HG03045 (cell line): ENCODE measurements around the gene RGS5.
"Not testable (repeated sequence)": the region's sequence is repeated elsewhere in the genome, so short reads cannot be mapped to it uniquely, and the experiment has no call there.

ENCODE experiments used
- ATAC-seq: cut with Tn5 transposase; IDR thresholded peaks from one replicate; pipeline ENCODE4 v1.9.1; 2021; ENCODE audit warnings: mild to moderate bottlenecking, moderate library complexity; ENCODE audit not compliant: unreplicated experiment

Gene RGS5

DNA sequence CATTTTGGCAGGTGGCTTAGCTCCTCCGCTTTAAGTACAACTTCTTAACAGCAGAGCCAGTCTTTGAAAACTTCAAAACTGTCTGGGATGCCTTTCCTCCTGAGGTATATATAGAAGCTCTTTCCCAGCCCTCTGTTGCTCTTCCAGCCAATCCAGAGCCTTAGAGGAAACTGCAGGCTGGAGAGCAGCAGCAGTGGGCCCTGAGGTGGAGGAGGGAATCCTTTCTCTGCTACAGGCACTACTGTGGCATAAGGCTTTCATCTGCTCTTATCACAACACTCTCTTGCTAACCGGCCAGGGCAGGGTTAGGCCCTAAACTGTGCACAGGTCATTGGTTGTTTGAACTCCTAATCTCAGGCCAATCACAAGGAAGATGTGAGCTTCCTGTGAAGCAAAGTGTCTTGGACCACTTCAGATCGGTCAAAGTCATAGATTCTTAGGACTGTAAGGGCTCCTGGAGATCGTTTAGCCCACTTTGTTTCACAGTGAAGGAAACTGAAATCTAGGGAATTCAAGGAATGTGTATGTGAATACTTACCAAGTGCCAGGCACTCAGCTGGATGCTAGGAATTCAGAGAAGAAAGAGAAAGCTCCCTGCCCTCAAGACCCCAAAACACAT, at the start of gene RGS5:
TSS of gene RGS5 (minus strand) at position 84 of the 619 bp plus-strand sequence. CDS start at position 3, 81 bp downstream.
- no peak for ATAC-seq

DNA sequence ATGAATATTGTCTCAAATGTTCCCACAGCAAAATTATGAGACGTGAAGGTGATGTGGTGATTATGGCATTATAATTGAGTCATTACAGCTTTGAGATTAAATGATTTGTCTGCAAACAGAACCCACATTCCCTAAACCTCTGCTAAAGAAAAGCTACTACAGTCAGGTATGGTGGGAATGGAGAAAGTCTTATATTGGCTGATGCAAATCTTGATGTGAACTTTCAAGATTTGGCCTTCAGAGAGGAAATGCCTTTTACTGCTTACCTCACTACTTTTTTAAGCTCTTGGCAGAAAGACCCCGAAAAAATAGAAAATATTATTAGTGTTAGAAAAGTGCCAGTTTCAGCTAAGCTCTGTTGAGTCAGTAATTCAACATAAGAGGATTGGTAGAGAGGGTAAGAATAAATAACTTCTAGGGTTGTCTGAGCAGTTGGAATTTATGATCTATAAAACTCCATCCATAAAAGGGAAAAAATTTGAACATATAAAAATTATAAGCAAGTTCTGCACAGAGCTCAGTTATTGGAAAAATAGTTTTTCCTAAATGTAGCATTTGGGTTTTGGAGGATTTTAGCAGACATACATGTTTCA, 47.8 kb upstream of the RGS5 start:
- no peak for ATAC-seq

- ATAC-seq = no peak
Measured at GRCh38 chr1:163248064-163248463, 45.3 kb upstream of the RGS5 start.

- ATAC-seq = not testable (repeated sequence)
Measured at GRCh38 chr1:163244648-163245047, 41.9 kb upstream of the RGS5 start.

DNA sequence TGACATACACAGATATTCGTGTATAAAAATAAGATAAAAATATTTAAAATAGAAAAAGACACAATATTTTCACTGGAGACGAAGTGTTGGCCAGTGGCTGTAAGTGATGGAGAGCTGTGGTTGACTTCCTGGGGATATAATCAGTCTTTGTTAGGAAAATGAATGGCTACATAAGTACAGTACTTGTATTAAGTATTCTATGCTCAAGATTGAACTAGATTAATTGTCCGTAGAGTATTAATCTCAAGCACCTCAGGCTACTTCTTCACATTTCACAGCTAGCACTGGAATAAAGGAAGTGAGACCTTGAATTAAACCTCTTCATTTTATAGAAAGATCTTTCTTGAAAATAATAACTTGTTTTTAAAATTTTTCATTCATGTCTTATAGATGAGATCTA, 39.0 kb upstream of the RGS5 start:
- ATAC-seq = no peak

GRCh38 chr1:163240705-163241104, 38.0 kb upstream of the RGS5 start:
- ATAC-seq = no peak

DNA sequence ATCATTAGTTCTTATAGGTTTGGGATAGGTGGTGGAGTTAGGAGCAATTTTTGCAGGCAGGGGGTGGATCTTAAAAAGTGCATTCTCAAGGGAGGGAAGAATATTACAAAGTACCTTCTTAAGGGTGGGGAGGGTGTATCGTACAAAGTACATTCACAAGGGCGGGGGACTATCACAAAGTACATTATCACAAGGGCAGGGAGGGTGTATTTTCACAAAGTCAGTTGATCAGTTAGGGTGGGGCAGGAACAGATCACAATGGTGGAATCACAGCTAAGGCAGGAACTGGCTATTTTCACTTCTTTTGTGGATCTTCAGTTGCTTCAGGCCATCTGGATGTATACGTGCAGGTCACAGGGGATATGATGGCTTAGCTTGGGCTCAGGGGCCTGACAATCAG, 30.9 kb upstream of the RGS5 start:
- ATAC-seq = not testable (repeated sequence)

- ATAC-seq = no peak
Measured at GRCh38 chr1:163231385-163231784, 28.7 kb upstream of the RGS5 start.

DNA sequence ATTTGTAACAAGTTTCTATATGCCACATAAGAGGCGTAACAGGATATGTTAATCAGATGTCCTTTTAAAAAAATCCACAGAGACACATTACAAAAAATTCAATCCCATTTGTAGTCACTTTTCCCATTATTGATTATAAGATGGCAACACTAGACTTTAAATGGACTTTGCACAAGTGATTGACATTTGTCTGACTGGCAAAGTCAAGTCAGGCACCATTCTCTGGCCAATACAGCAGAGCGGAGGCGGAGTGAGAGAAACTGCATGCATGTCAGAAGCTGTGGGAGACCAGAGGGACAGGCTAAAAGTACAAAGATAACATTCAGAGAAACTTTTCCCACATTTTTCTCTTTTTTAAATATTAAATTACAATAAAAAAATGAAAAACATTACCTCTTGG, 28.1 kb upstream of the RGS5 start:
- ATAC-seq = no peak

DNA sequence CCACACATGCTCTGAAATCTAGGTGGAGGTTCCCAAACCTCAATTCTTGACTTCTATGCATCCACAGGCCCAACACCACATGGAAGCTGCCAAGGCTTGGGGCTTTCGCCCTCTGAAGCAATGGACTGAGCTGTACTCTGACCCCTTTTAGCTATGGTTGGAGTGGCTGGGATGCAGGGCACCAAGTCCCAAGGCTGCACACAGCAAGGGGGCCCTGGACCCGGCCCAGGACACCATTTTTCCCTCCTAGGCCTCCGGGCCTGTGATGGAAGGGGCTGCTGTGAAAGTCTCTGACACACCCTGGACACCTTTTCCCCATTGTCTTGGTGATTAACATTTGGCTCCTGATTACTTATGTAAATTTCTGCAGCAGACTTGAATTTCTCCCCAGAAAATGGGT, 25.6 kb upstream of the RGS5 start:
- ATAC-seq = not testable (repeated sequence)

DNA sequence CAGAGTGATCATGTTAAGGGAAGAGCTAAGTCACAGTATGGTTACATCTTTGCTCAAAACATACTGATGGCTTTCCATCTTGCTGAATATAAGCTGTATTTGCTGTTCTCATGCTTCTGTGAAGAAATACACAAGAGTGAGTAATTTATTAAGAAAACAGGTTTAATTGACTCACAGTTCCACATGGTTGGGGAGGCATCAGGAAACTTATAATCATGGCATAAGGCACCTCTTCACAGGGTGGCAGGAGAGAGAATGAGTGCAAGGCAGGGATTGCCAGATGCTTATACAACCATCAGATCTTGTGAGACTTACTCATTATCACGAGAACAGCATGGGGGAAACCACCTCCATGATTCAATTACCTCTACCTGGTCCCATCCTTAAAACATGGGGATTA, 24.4 kb upstream of the RGS5 start:
- no peak for ATAC-seq

GRCh38 chr1:163213626-163214025, 10.9 kb upstream of the RGS5 start:
- no peak for ATAC-seq

GRCh38 chr1:163211667-163212066, 9.0 kb upstream of the RGS5 start:
- no peak for ATAC-seq

DNA sequence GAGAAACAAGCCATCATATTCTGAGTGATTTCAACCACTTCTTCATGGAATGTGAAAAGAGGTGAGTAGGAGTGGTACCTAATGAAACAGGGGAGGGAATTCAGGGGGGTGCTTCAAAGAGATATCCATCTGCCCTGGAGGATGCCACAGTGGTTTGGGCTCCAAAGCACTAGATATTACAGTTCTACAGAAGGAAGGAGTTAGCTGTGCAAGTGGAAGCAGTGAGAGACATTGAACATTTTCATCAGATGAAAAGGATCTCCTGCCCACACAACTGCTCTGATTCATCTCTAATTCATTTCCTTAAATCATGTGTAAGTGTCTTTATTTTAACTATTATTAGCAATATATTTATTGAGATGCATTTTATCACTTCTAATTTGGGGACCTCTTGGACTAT, 2.8 kb upstream of the RGS5 start:
- ATAC-seq = no peak

DNA sequence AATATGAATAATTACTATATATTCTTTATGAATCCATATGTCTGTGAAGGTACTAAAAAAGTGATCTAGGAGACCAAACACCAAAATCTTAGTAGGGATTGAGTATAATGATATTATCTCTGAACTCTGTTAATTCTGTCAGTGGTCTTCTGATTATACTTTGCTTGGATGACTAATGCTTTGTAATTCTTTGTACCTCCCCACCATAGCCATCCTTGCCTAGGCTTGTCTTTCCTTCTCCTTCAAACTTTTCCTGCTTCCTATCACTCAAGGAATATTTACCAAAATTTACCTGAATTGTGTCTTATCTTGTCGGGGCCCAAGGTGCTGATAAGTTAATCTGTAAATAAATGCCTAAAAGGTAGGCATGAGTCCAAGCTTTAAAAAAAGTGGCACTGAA, 845 bp upstream of the RGS5 start:
- no peak for ATAC-seq

- no peak for ATAC-seq
Measured at GRCh38 chr1:163201906-163202305, 810 bp downstream of the RGS5 start.

- ATAC-seq = no peak
Measured at GRCh38 chr1:163197022-163197421, 5.7 kb downstream of the RGS5 start.

DNA sequence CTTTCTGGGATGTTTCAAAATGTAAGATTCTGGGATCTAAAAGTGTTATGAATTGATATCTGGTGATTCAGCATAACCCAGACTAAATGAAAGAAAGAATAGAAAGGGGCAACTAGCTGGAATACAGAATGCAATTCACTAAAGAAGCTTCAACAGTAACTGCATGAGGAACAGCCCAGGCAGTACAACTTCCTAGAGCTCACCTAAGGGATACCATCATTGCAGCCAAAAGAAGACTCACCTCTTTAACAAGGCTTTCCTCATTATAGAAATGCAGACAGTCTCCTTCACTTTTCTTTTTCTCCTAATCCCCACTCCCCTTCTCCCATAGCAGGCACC, 6.3 kb downstream of the RGS5 start:
- no peak for ATAC-seq

- no peak for ATAC-seq
Measured at GRCh38 chr1:163195728-163196448, 6.8 kb downstream of the RGS5 start.

DNA sequence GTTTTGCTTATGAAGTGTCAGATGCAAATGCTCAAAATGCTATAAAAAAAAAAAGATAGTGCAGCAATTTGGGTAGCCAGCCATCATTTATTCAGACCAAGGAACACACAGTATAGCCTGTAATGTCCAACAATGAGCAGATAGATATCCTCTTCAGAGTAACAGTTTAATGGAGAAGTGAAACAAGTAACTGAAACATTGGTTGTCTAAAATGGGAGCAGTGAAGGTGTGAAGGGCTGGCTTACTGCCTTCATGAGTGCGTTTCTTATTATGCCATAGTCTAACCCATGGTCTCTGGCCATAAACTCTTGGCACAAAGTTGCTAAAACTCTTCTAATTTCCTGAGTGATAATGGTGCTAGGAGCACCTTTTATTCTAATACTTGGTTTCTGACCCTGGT, 11.4 kb downstream of the RGS5 start:
- ATAC-seq = no peak

DNA sequence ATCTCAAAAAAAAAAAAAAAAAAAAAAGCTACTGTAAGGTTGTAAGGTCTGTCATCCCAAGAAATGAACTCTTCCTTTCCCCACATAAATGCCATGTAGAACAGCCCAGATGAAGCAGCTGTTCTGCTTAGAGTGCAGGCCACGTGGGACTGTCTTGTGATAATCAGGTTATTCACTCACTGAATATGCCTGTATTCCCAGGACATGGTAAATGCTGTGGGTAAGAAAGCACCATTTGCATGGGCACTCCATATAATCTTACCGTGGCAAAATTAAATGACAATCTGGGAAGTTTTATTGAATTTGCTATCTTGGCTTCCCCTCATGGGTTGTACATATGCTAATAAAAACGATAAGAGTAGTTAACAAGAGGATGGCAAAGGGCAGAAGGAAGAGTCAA, 13.8 kb downstream of the RGS5 start:
- ATAC-seq = no peak

GRCh38 chr1:163187849-163188248, 14.9 kb downstream of the RGS5 start:
- no peak for ATAC-seq
